SU-DHL-6 (cell line): Measurements from ENCODE around the gene PDE1C.

Source experiments
- CTCF ChIP-seq: fragments of 200-600 bp; sonication (generic); IDR thresholded peaks from one replicate; pipeline ENCODE4 v1.5.1; 2017; ENCODE audit warnings: antibody characterized with exemption, mild to moderate bottlenecking, low read length, moderate library complexity; ENCODE audit not compliant: insufficient read depth, poor library complexity, severe bottlenecking
- EZH2phosphoT487 ChIP-seq: fragments of 200-600 bp; sonication (generic), shearing (Covaris generic); conservative IDR thresholded peaks from 2 replicates; pipeline ENCODE4 v1.6.1; 2018; ENCODE audit warnings: mild to moderate bottlenecking, antibody characterized with exemption, low read length, moderate library complexity, mixed read lengths

GRCh38 chr7:31873816-31874597, 196.2 kb downstream of the PDE1C start:
- TF ChIP-seq CTCF (no peak), EZH2phosphoT487 (no peak)
